HG02798 (cell line): ENCODE data around the gene TENM4.
"Not testable (repeated sequence)": the region's sequence is repeated elsewhere in the genome, so short reads cannot be mapped to it uniquely, and the experiment has no call there.

Experiments
- ATAC-seq: cut with Tn5 transposase; IDR thresholded peaks from one replicate; pipeline ENCODE4 v1.9.1; 2021; ENCODE audit warnings: mild to moderate bottlenecking; ENCODE audit not compliant: unreplicated experiment, poor library complexity

TENM4 gene

GRCh38 chr11:79227308-79227707, 213.5 kb downstream of the TENM4 start:
- no peak for ATAC-seq

- no peak for ATAC-seq
Measured at GRCh38 chr11:79226126-79226525, 214.7 kb downstream of the TENM4 start.

- not testable (repeated sequence) for ATAC-seq
Measured at GRCh38 chr11:79222163-79222562, 218.7 kb downstream of the TENM4 start.

GRCh38 chr11:79221444-79222130, 219.2 kb downstream of the TENM4 start:
- no peak for ATAC-seq

GRCh38 chr11:79220171-79220570, 220.7 kb downstream of the TENM4 start:
- ATAC-seq = no peak

DNA sequence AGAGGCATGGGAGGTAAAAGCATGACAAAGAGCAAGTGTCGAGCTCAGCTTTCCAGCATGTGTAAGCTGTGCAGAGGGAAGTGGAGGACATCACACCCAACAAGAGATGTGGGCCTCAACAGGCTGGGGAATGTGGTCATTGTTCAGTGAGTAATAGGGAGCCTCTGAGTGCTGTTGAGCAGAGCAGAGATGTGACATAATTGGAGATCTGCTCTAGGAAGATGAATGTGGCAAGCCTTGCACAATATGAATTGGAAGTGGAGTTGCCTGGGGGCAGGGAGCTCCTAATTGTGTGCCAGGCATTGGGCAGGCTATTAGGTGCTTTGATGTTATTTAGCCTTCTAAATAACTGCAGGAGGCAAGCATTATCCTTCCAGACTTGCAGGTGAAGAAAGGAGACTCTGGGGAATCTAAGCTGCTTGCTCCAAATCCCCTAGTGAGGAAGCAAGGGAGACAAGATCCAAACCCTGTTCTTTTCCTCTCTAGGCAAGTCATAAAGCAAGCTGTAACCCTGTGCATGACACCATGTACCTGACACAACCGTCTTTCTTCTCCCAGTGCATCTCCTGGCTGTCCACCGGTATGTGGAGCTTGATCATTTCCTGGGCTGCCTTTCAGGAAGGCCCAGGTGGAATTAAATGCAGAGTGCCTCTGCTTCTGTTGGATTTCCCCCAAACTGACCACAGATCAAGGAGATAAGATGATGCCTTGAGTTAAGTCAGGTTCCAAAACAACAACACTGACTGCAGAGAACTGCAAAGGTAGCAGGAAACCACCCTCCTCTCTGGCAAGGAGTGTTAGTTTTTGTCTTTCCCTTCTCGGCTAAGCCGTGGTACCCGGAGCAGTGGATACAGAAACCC, 221.4 kb downstream of the TENM4 start:
- ATAC-seq = no peak

GRCh38 chr11:79212741-79213190, 228.1 kb downstream of the TENM4 start:
- ATAC-seq = no peak

DNA sequence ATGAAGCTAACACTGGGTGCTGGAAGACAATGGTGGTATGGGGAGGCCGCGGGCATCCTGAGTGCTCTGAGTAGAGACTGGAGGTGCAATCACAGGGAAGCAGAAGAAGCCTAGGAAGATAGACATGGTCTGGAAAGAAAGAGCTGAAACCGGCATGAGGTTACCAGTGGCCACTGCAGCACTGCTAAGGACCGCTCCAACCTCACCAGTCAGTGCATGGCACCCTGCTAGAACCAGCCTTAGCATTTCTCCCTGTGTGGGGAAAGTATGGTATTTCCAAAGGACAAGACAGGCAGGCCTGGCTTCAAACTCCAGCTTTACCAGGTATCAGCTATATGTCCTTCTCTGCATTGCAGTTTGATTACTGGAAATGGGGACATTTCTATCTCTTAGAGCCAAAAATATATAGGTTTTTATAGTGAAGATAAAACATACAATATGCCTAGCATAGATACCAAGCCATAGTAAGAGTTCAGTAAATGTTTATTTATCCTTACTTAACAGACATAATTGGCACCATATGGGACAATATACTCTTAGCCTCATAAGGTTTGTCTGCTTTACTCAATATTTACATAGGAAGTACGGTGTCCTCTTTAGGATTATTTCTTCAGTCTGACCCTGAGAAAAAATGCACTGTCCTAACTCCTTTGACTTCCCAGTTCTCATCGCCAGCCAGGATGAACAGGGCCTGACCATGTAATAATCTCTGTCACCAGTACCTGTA, 231.1 kb downstream of the TENM4 start:
- no peak for ATAC-seq

GRCh38 chr11:79208126-79208525, 232.7 kb downstream of the TENM4 start:
- no peak for ATAC-seq

DNA sequence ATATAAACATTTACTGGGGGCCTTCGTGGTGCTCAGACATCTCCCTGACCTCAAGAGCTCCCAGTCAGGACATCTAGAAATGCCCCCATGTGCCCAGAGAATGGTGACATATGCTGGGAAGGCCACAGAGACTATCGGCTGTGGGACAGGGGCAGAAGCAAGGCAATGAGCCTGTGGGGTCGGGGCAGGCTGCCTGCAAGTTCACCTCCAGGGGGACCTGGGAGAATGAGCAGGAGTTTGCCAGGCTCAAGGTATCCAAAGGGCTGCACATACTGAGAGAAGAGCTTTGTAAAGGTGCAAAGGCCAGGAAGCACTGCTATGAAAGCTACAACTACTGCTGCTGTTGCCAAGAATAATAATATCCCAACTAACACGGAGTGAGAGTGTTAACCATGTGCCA, 233.9 kb downstream of the TENM4 start:
- no peak for ATAC-seq

DNA sequence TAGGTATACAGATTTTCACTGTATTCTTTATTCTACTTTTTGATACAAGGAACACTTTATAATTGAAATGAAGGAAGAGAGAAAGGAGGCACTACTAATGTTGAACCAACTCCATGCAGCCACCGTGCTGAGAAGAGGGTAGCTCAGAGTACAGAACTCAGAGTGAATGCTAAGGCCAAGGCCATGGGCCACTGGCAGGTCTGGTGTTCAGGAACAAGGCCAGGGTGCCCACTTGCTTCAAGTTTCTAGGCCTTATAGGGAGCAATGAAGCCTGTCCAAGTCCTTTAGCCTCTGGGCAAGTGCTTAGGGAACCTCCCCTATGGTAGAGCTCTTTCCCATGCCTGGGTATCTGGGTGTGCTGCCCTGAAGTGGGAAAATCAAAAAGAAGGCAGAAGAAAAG, 235.0 kb downstream of the TENM4 start:
- ATAC-seq = no peak

GRCh38 chr11:79201677-79202347, 239.0 kb downstream of the TENM4 start:
- ATAC-seq = no peak

DNA sequence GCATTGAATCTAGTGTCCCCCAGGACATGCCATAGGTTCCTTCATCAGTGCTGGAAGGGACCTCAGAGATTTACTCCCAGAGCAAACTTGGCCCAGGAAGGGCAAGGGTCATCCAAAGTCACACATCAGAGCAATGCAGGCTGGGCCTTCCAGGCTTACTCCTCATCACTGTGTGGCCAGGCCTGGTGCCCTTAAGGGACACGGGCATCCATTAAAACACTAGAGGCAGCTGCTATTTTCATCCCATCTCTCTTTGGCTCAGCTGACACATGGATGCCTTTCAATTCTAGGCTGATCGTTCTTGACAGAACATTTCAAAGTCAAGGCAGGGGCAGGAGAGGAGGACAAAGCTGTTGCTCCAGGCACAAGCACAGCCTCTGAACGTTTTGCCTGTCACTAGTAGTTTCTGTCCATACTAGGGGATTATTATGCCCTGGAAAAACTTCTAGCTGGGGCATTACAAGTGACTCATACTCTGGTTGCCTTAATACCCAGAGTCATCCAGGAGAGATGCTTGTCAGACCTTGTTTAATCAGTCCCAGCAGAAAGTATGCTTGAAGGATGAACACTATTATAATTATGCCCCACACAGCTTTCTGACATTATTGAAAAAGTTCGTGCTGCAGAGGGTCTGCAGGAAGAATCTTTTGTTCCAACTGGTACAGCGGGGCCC, 240.3 kb downstream of the TENM4 start:
- ATAC-seq = no peak

DNA sequence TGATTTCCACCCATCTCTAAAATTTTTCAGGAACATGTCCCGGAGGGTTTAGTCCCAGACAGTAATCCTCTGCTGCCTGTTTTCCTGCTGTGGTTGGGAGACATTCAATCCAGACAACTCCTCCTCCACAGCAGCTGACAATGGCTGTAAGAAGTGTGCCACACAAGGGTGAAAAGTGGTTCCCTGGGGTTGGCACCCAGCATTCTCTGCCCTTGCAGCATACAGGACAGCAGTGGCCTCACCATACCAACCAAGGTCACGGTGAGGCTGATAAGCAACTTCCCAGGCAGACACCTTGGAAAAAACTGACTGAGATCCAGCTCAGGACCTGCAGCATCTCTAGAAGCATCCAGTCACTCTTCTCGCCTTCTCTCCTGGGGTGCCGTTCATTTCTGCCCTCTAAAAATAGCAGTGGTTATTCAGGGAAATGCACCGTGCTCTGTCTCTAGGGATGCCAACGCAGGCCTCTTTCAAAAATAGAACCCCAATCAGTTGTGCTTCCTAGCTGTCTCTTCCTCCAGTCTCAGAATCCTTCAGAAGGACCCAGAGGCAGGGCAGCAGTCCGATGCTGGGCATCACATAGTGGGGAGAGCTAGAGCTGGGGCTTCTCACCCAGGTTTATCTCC, 241.0 kb downstream of the TENM4 start:
- no peak for ATAC-seq

- ATAC-seq = no peak
Measured at GRCh38 chr11:79198898-79199250, 242.0 kb downstream of the TENM4 start.

GRCh38 chr11:79198203-79198897, 242.5 kb downstream of the TENM4 start:
- no peak for ATAC-seq

DNA sequence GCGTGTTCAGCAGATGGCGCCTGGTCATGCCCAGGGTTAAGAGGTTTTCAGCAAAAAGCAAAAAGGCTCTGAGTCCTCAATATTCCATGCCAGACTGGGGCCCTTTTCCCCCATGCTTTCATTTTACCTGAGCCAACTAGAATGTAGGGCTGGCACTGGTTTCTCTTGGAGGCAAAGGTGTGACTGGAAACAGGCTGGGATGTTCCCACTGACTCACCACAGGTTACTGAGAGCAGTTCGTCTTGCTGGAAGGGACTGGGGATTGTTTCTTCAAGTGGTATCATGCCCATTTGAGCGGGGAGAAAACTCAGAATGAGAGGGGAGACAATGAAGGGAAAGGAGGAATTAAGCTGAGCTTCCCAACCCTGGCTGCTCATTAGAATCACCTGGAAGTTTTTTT, 243.9 kb downstream of the TENM4 start:
- ATAC-seq = no peak

- no peak for ATAC-seq
Measured at GRCh38 chr11:79195209-79195608, 245.6 kb downstream of the TENM4 start.
